ENCODE results near the gene MOV10.
"Not testable (repeated sequence)": the region's sequence is repeated elsewhere in the genome, so short reads cannot be mapped to it uniquely, and the experiment has no call there.

GRCh38 chr1:112728306-112728971 is 54.0 kb downstream of the MOV10 start:
- TF ChIP-seq, protein P1, sequence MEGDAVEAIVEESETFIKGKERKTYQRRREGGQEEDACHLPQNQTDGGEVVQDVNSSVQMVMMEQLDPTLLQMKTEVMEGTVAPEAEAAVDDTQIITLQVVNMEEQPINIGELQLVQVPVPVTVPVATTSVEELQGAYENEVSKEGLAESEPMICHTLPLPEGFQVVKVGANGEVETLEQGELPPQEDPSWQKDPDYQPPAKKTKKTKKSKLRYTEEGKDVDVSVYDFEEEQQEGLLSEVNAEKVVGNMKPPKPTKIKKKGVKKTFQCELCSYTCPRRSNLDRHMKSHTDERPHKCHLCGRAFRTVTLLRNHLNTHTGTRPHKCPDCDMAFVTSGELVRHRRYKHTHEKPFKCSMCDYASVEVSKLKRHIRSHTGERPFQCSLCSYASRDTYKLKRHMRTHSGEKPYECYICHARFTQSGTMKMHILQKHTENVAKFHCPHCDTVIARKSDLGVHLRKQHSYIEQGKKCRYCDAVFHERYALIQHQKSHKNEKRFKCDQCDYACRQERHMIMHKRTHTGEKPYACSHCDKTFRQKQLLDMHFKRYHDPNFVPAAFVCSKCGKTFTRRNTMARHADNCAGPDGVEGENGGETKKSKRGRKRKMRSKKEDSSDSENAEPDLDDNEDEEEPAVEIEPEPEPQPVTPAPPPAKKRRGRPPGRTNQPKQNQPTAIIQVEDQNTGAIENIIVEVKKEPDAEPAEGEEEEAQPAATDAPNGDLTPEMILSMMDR (IDR thresholded peaks at IDR 0.05; ENCODE audit: insufficient read depth, low read length): not testable (repeated sequence)
- TF ChIP-seq GABPA (IDR thresholded peaks at IDR 0.05; ENCODE audit: low read depth): not testable (repeated sequence)

Data from HL-60 (cell line).